T-helper 2 cell treated with Interferon-gamma antibody and Interleukin-4, amounts not matched to agents 100 ng/mL and 5 ng/mL, for 36 hours (primary cell): Measurements from ENCODE around the gene RGS13. TPM values are rescaled to one million over a fixed set of nuclear protein-coding genes. Genes with fewer than 3 reads are reported as not detected.
"Not testable (repeated sequence)": the region's sequence is repeated elsewhere in the genome, so short reads cannot be mapped to it uniquely, and the experiment has no call there.

Experiments used
- intact Hi-C: fragments of 100-400 bp; cut with micrococcal nuclease; formaldehyde crosslinking; loops from one replicate; pipeline ENCODE4 v1.15.1; 2023
- total RNA-seq: library from RNA; stranded (reverse); gene quantifications from 2 replicates; pipeline ENCODE4 v1.2.3, GENCODE V29; 2022

The RGS13 gene
- total RNA-seq, 1 donor from 2014 or later, result not detected

DNA sequence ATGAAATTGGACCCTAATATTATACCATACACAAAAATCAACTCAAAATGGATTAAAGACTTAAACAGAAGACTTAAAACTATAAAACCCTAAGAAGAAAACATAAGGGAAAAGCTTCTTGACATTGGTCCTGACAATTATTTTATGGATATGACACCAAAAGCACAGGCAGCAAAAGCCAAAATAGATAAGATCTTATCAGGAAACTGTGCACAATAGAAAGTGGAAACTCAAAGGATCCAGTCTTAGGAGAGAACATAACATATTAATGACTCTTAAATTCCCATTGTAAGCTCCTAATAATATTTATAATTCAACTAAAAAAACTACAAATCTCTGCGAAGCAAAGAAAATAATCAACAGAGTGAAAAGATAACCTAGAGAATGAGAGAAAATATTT, 39.8 kb downstream of the RGS13 start:
- intact Hi-C loops, result no loop called here

DNA sequence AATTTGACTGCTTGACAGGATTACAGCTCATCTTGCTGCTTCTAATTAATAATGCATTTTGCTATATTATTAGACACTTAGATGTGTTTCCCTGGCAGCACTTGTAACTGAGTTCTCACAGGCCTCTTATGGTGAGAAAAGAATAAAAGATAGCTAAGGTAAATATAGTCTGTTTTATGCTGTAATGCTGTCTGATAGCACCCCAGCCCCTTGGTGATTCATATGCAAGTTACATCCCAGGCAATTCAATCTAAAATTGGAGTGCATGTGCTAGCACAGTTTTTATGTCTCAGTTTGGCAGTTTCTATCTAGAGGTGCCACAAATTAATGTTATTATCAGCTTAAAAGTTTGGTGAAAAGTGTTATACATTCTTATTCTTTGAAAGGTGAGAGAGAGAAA, 42.2 kb downstream of the RGS13 start:
- intact Hi-C loops, result no loop called here

DNA sequence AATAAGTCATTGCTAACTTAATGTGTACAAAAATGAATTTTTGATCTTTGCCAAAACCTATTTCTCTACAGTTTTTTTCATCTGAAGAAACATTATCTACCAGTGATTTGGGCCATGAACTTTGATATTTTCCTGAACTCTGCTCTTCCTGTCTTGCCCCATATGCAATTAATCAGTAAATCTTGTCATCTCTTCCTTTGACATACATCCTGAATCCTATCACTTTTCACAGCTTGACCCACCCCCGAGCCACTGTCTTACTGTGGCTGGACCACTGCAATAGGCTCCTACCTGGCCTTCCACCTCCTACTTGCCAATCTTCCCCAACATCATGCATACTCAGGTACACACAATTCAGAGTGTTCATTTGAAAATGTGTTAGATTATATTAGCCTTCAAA, 46.4 kb downstream of the RGS13 start:
- intact Hi-C loops, result no loop called here

DNA sequence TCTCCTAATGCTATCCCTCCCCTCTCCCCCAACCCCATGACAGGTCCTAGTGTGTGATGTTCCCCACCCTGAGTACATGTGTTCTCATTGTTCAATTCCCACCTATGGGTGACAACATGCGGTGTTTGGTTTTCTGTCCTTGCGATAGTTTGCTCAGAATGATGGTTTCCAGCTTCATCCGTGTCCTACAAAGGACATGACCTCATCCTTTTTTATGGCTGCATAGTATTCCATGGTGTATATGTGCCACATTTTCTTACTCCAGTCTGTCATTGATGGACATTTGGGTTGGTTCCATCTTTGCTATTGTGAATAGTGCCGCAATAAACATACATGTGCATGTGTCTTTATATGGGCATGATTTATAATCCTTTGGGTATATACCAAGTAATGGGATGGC, 47.1 kb downstream of the RGS13 start:
- intact Hi-C loops, result not testable (repeated sequence)

DNA sequence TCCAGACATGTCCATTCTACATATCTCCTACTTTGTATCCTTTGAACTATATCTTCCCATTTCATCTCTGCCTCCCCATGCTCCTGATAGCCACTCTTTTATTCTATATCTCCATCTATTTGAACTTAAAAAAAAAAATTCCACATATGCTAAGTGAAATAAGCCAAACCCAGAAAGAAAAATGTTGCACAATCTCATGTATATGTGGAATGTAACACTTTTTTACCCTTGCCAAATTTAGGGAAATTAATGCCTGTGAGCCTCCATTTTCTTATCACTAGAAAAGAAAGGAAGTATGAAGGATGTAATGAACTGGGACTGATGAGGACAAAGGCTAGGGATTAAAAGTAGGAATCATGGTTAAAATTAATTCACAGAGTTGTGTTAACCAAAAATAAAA, 53.5 kb downstream of the RGS13 start:
- intact Hi-C loops, result no loop called here

DNA sequence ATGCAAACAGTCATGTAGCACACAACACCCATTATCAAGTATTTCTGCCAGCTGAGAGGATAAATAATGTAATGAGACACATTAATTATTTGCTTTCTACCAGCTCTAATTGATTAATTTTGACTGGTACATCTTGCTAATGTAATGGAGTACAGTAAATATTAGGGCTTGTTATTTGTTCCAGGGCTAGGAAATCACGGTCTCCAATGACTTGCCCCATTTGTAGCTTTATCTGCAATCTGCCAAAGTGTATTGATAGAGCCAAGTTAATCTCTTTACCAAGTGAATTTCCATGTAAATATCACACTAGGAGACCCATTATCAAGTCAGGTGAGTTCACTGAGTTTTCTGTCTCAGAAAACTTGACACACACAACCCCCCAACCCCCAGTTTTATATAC, 55.1 kb downstream of the RGS13 start:
- intact Hi-C loops, result no loop called here

DNA sequence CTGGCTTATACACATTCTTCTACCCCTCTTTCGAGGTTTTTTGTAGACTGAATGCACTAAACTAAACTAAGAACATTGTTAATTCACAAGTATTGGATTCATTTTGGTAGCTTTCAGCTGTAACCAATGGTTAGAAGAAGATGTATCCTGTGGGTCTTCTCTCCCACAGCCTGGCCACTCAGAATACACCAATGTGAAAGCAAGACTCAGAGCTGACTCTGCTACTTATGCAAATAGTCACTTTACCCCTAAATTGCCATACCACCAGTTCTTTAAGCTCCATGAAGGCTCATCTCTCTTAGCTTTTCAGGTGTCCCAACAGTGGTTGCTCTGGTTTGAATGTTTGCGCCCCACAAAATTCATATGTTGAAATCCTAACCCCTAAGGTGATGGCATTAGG, 60.1 kb downstream of the RGS13 start:
- intact Hi-C loops, result no loop called here

DNA sequence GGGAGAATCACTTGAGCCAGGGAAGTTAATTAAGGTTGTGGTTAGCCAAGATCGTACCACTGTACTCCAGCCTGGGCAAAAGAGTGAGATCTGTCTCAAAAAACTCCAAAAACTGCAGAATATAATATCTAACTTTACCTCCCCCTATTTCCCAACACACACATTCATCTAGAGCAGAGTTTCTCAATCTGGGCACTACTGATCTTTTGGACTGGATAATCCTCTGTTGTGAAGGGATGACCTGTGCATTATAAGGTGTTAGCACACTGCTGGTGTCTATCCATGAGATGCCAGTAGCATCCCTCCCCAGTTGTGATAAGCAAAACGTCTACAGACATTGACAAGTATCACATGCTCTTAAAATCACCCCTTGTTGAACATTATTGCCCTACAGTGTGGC, 61.8 kb downstream of the RGS13 start:
- intact Hi-C loops, result no loop called here

DNA sequence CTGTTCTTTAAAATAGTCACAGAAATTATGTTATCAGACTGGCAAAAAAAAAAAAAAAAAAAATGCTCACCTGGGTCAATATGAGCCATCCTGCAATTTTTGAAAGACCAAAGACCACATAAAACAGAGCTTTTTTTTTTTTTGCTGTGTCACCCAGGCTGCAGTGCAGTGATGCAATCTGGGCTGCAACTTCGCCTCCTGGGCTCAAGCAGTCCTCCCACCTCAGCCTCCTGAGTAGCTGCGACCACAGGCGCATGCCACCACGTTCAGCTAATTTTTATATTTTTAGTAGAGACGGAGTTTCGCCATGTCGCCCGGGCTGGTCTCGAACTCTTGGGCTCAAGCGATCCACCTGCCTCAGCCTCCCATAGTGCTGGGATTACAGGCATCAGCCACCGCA, 62.8 kb downstream of the RGS13 start:
- intact Hi-C loops, result no loop called here

DNA sequence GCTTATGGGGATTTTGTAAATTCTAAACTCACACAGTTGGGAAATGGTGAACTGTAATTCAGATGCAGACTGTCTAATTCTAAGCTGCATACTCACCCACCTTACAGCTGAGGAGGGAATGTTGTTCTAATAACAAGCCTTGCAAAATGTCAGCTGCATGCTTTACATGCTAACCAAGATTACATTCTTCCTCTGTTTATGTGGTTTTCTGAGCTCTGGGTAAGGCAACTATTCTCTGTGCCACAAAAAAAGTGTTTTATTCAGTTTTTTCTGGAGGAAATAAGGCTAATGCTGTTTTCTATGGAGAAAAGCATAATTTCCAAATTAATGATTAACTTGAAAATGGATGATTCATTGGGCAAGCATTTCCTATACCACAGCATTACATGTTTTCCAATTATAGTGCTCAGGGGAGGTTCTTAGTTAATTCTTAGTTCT, 64.9 kb downstream of the RGS13 start:
- intact Hi-C loops, result no loop called here

DNA sequence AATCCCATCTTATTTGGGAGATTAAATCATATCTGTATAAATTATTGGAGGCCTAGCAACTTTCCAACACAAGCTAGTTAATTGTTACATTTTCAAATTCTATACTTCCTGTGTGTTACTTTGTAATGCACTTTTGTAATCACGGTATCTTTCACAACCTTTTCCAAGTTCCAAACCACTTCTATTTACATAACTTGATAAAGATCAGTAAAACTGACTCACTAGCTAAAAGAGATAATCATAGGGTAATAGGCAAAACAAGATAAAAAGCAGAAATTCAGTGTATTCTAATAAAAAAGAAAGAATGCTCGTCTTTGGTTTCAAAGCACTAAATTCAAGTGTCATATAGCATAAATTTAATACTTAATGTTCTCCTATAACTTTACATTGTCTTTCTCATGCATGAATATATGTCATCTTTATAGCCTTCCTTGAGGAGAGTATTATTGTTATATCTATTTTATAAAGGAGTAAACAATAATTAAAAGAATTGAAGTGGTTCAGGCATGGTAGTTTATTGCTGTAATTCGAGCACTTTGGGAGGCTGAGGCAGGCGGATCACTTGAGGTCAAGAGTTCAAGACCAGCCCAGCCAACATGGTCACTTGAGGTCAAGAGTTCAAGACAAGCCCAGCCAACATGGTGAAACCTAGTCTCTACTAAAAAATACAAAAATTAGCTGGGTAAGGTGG, 66.4 kb downstream of the RGS13 start:
- intact Hi-C loops, result no loop called here

DNA sequence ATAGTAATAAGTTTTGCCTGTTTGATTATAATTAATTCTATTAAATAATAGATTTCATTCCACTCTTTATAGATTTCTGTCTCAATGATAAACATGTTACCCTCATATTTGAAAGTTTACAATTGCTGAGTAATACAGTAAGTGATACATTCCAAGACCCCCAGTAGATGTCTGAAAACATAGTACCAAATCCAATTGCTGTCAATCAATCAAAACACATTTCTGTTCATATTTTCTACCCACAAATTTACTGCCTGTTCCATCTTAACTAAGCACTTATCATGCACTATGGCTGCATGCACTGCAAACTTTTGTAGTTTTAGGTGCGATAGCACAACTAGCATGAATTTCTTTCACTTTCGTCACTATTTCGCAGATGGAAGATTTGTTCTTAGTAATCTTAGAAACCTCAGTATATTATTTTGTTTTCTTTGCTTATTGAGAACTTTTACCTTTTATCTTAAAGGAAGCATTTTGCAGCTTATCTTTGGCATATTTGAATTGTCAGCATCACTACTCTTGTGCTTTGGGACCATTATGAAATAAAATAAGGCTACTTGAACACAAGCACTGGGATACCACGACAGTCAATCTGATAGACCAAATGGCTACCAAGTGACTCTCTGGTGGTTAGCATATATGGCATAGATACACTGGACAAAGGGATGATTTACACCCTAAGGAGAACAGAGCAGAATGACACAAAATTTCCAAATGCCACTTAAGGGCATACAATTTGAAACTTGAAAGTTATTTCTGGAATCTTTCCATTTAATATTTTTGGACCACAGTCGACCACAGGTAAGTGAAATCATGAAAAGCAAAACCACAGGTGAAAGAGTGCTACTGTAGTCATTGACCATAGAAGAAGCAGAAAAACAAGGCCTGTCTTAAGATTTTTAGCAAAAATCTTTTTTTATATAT, 67.6 kb downstream of the RGS13 start:
- intact Hi-C loops, result no loop called here

DNA sequence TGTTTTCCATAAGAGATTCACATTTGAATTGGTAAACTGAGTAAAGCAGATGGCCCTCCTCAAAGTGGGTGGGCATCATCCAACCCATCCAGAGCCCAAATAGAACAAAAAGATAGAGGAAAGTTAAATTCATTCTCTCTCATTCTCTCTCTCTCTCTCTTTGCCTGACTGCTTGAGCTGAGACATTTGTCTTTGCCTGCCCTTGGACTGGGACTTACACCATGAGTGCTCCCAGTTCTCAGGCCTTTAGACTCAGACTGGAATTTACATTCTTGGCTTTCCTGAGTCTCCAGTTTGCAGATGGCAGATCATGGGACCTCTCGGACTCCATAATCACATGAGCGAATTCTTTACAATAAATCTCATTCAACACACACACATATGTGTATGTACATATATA, 69.6 kb downstream of the RGS13 start:
- intact Hi-C loops, result no loop called here

DNA sequence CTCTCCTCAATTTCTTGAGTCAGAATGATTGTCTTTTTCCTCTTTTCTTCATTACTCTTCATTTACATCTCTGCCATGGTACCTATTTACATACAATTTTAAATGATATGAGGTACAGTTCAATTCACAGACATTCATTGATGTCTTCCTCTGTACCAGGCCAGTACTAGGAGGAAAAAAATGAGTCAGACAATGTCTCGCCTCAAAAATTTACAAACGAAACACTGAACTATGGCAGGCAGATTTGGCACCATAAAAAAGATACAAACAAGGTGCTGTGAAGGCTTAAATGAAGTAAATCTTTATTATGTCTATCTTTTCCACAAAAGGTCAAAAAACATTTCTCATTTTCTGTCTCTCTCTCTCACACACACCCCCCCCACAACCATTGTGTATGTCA, 71.0 kb downstream of the RGS13 start:
- intact Hi-C loops, result no loop called here

DNA sequence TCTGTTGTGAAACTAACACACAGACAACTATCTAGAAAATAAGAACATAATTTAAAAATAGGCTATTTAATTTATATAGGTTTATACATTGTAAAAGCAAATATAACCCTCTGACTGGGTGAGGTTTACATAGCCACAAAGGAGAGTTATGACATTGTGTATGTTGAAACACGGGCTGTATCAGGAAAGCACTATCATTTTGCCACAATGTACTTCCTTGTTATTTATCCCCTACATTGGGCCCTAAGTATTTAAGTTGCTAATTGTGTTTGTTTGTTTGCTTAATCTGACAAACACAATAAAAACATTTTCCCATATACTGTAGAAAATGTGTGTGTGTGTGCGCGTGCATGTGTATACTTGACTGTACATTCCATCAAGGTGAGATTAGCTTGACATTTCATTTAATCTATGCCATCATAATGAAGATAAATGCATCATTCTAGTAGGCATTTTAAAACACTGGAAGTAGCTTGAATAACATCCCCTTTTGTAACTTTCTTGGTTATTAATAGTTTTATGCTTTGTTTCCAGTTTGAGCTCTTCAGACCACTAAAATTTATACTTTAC, 72.1 kb downstream of the RGS13 start:
- intact Hi-C loops, result no loop called here

DNA sequence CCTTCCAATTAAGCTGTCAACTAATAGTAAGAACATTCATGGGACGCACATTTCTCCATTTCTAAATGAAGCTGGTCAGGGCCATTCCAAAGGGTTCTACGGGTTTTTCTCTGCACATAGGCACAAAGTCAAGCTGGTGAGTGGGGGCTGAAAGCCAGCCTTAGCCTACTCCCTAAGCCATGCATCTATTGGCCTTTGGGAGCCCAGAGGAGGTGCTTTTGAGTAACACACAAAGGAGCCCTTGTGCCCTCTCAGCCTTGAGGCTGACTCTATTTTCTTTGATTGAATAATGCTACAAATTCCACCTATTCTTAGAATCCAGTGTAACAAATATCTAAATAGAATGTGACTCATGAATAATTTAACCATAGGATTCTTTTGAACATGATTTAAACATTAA, 73.6 kb downstream of the RGS13 start:
- intact Hi-C loops, result no loop called here

Other genes with a start within 250 kb of the RGS13 start
- gene RGS1, start 60.4 kb upstream of the RGS13 start, total RNA-seq, result 8.6 and 11.1 TPM in 2 replicates
- 3.9 and 4.0 TPM in 2 replicates for gene RGS2, start 172.9 kb downstream of the RGS13 start, total RNA-seq